K562 (cell line): ENCODE measurements around the gene MRPS31. TPM values are rescaled to one million over a fixed set of nuclear protein-coding genes. Genes with fewer than 3 reads are reported as not detected.

Experiments
- ATAC-seq: fragments of 200-7000 bp; cut with Tn5 transposase; 3 replicates; pipeline ENCODE4 v1.9.1; 2020; ENCODE audit warnings: moderate library complexity
- BruUV-seq: library from RNA; stranded (reverse); fragments of 400-500 nt; replicated peaks from 2 replicates; lab custom pipeline; 2021; lab: Mats Ljungman, UMichigan
- CTCF ChIA-PET: fragments of 300-600 bp; formaldehyde crosslinking; extraction: SDS; loops from one replicate; lab custom pipeline; 2021; ENCODE audit warnings: low intra/inter-chr PET ratio; lab: Yijun Ruan, JAX
- POLR2A ChIA-PET: fragments of 300-600, 350-650 bp; sonication (Branson Sonifier 250); formaldehyde crosslinking; extraction: SDS; loops from one replicate; lab custom pipeline; 2021; ENCODE audit warnings: antibody characterized with exemption, inconsistent platforms; lab: Yijun Ruan, JAX
- DNase-seq, 4 experiments: peaks; one replicate each; pipeline versions ENCODE4 v3.0.0 to v3.0.0-alpha.2; 2011 to 2018; ENCODE audit warnings: low spot score in 3 of 4, mixed read lengths in 3 of 4; ENCODE audit errors: extremely low read depth in 1 of 4
- FAIRE-seq: peaks from 2 replicates; lab custom pipeline; 2011; peaks lifted over from hg19 to GRCh38; lab: Jason Lieb, UNC
- H2AFZ ChIP-seq: 2 replicates; pipeline ENCODE4 v1.6.0; 2011; ENCODE audit warnings: low read depth, low read length, control low read depth, inconsistent platforms
- H3K27ac ChIP-seq: fragments of 200-600 bp; 3 replicates; pipeline ENCODE4 v1.8.0; 2011; ENCODE audit warnings: low read depth, mild to moderate bottlenecking, control low read depth, inconsistent platforms, low read length, moderate library complexity, mixed read lengths; ENCODE audit errors: extremely low read depth
- H3K27me3 ChIP-seq, 2 experiments: fragments of 300-600 bp in 1 of 2; 2 replicates in 1 of 2; 3 replicates in 1 of 2; pipeline versions ENCODE4 v1.6.0 to v1.8.0; 2011; ENCODE audit warnings: inconsistent platforms in 2 of 2, low read length in 2 of 2, mild to moderate bottlenecking in 1 of 2, mixed read lengths in 1 of 2, moderate library complexity in 1 of 2; ENCODE audit not compliant: control insufficient read depth in 2 of 2, insufficient read depth in 2 of 2
- H3K36me3 ChIP-seq: fragments of 300-600 bp; 3 replicates; pipeline ENCODE4 v1.8.0; 2011; ENCODE audit warnings: mild to moderate bottlenecking, low read length, inconsistent platforms; ENCODE audit not compliant: control insufficient read depth, insufficient read depth
- H3K4me1 ChIP-seq, 2 experiments: fragments of 200-600 bp in 1 of 2; replicated peaks in 1 of 2; 2 replicates in 1 of 2; 3 replicates in 1 of 2; pipeline versions ENCODE4 v1.5.1 to v1.8.0; 2011; ENCODE audit warnings: inconsistent platforms in 2 of 2, low read length in 2 of 2, mild to moderate bottlenecking in 1 of 2, mixed read lengths in 1 of 2, moderate library complexity in 1 of 2; ENCODE audit not compliant: control insufficient read depth in 2 of 2, insufficient read depth in 2 of 2
- H3K4me2 ChIP-seq: 2 replicates; pipeline ENCODE4 v1.6.1; 2011; ENCODE audit warnings: low read length, control low read depth, inconsistent platforms, mixed read lengths; ENCODE audit not compliant: insufficient read depth
- H3K4me3 ChIP-seq: fragments of 200-600 bp; sonication (generic), shearing (Covaris generic); 2 replicates; pipeline ENCODE4 v1.5.1; 2016; ENCODE audit warnings: control low read depth, inconsistent platforms
- H3K79me2 ChIP-seq: fragments of 200-600 bp; 3 replicates; pipeline ENCODE4 v1.8.0; 2011; ENCODE audit warnings: low read length, inconsistent platforms; ENCODE audit not compliant: control insufficient read depth, insufficient read depth
- H3K9ac ChIP-seq, 2 experiments: 2 replicates each; pipeline versions ENCODE4 v1.6.0 to v1.6.1; 2011; ENCODE audit warnings: low read depth in 2 of 2, low read length in 2 of 2, control low read depth in 1 of 2, inconsistent platforms in 1 of 2, mild to moderate bottlenecking in 1 of 2, mixed read lengths in 1 of 2; ENCODE audit not compliant: insufficient read depth in 1 of 2
- H3K9me1 ChIP-seq: one replicate; pipeline ENCODE4 v1.6.0; 2011; ENCODE audit warnings: inconsistent platforms, mild to moderate bottlenecking, low read length, moderate library complexity; ENCODE audit not compliant: control insufficient read depth, insufficient read depth
- H3K9me3 ChIP-seq: replicated peaks from 2 replicates; pipeline ENCODE4 v1.5.1; 2011; ENCODE audit warnings: low read depth, low read length, inconsistent platforms; ENCODE audit not compliant: control insufficient read depth, insufficient read depth
- H4K20me1 ChIP-seq: replicated peaks from 2 replicates; pipeline ENCODE4 v1.6.1; 2011; ENCODE audit warnings: low read length, inconsistent platforms, mixed read lengths; ENCODE audit not compliant: control insufficient read depth, insufficient read depth
- ASH1L ChIP-seq: fragments of 450-650 bp; IDR thresholded peaks from 2 replicates; pipeline ENCODE4 v1.6.1; 2018; ENCODE audit warnings: borderline replicate concordance, mild to moderate bottlenecking, low read depth; ENCODE audit not compliant: partially characterized antibody
- CHCHD3 ChIP-seq: fragments of 250-450 bp; sonication (Bioruptor Pico); IDR thresholded peaks from 2 replicates; pipeline ENCODE4 v2.1.2; 2022; ENCODE audit warnings: mild to moderate bottlenecking
- CTBP1 ChIP-seq: fragments of 450-650 bp; IDR thresholded peaks from 2 replicates; pipeline ENCODE4 v1.6.1; 2016; ENCODE audit warnings: borderline replicate concordance
- ESRRA ChIP-seq: fragments of 450-650 bp; IDR thresholded peaks from 2 replicates; pipeline ENCODE4 v1.6.1; 2014; ENCODE audit warnings: low read depth, mild to moderate bottlenecking, moderate library complexity, borderline replicate concordance
- FOXJ2 ChIP-seq: fragments of 200-800 bp; sonication (Bioruptor generic); IDR thresholded peaks from 2 replicates; pipeline ENCODE4 v1.6.1; 2016; ENCODE audit warnings: missing genetic modification characterization, missing compliant biosample characterization
- MCM5 ChIP-seq: fragments of 450-650 bp; IDR thresholded peaks from 2 replicates; pipeline ENCODE4 v1.6.1; 2016; ENCODE audit warnings: low read depth
- NONO ChIP-seq, 2 experiments: fragments of 200-400 bp in 1 of 2; fragments of 450-650 bp in 1 of 2; formaldehyde crosslinking in 1 of 2; IDR thresholded peaks; 2 replicates each; pipeline ENCODE4 v1.6.1; 2017; ENCODE audit warnings: low read depth in 2 of 2, mild to moderate bottlenecking in 2 of 2, moderate library complexity in 2 of 2, low read length in 1 of 2
- NR2F6 ChIP-seq: fragments of 450-650 bp; formaldehyde crosslinking; IDR thresholded peaks from 2 replicates; pipeline ENCODE4 v1.4.0; 2020; ENCODE audit warnings: mild to moderate bottlenecking
- TAF7 ChIP-seq: fragments of 450-650 bp; IDR thresholded peaks from 2 replicates; pipeline ENCODE4 v1.6.1; 2016; ENCODE audit warnings: missing genetic modification characterization, missing compliant biosample characterization
- ZNF165 ChIP-seq: fragments of 250-450 bp; sonication (Bioruptor Pico); IDR thresholded peaks from 2 replicates; pipeline ENCODE4 v1.4.0; 2020; ENCODE audit warnings: borderline replicate concordance
- ZNF174 ChIP-seq: fragments of 250-450 bp; sonication (Bioruptor Pico); IDR thresholded peaks from 2 replicates; pipeline ENCODE4 v1.4.0; 2020; ENCODE audit warnings: mild to moderate bottlenecking
- ZNF75A ChIP-seq: fragments of 450-650 bp; formaldehyde crosslinking; IDR thresholded peaks from 2 replicates; pipeline ENCODE4 v1.4.0; 2020; ENCODE audit warnings: mild to moderate bottlenecking
- WGBS: fragments of 100-300 bp; shearing (Covaris generic); methylation state at CpG from one replicate; pipeline ENCODE4 v1.1.6; 2016; ENCODE audit warnings: low coverage, mixed read lengths; ENCODE audit not compliant: insufficient coverage; ENCODE audit errors: missing lambda C conversion rate; 5-methylcytosine and 5-hydroxymethylcytosine counted together
- in situ Hi-C: fragments of 300-500 bp; cut with MboI; formaldehyde crosslinking; loops from 4 replicates; pipeline ENCODE4 v1.15.0; 2018; ENCODE audit warnings: inconsistent platforms, mixed read lengths
- intact Hi-C: fragments of 100-400 bp; cut with micrococcal nuclease; formaldehyde crosslinking; loops from 2 replicates; pipeline ENCODE4 v1.14.2; 2022
- polyA plus RNA-seq, 8 experiments: library from polyadenylated mRNA; depleted of rRNA in 4 of 8; stranded (reverse) in 5 of 8; unstranded in 3 of 8; fragments of >200 nt; fragmentation: Nextera tagmentation in 2 of 8; fragmentation: Illumina TruSeq in 1 of 8; extraction: Ambion mirVana in 2 of 8; extraction: Trizol in 1 of 8; gene quantifications; 2 replicates each; pipeline versions ENCODE4 v1.2.1 to v1.2.3, GENCODE V29; 2011 to 2014; ENCODE audit warnings: inconsistent platforms in 1 of 8, missing spikeins in 1 of 8
- total RNA-seq, 7 experiments: library from RNA; depleted of rRNA in 6 of 7; stranded (reverse); fragments of >200 nt in 6 of 7; fragmentation: Illumina TruSeq in 2 of 7; extraction: Trizol in 2 of 7; gene quantifications; 2 replicates each; pipeline versions ENCODE4 v1.2.1 to v1.2.3, GENCODE V29; 2011 to 2021; ENCODE audit warnings: low replicate concordance in 1 of 7
- TF ChIP-seq, protein P1 (sequence below), 2 experiments: fragments of 150-350 bp in 1 of 2; IDR thresholded peaks; 2 replicates each; pipeline ENCODE4 v1.6.1; 2012 to 2016; ENCODE audit warnings: low read depth in 2 of 2, low read length in 2 of 2, mild to moderate bottlenecking in 1 of 2, moderate library complexity in 1 of 2
- TF ChIP-seq, protein P2 (sequence below): fragments of 250-450 bp; sonication (Bioruptor Pico); IDR thresholded peaks from 2 replicates; pipeline ENCODE4 v1.9.0; 2021; ENCODE audit warnings: mild to moderate bottlenecking, inconsistent platforms

Gene MRPS31
- total and polyA plus RNA-seq, 9 of the 15 experiments (the other 6 are each of a cell fraction or from before 2014, with no cell fraction given) = 20.3 to 57.8 (median 37.1) TPM

DNA sequence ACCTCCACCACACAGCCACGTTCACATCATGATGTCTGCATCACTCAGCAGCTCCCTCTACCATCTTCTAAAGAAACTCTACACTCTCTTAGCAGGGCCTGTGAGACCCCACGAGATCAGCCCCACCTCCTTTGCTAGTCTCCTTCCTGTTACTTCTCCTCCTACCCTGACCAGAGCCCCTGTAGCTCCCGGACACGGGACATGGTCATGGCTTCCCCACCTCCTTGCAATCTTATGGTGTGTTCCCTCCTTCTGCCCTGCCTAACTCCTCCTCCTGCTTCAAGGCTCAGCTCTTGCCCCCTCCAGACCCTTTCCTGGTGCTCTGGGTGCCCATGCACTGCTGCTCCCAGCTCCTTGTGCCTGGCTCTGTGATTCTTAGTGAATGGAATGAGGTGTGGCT, 8.1 kb upstream of the MRPS31 start:
- BruUV-seq = no TSS peak
- Histone ChIP-seq H3K4me3 (no peak overlapping the region), H4K20me1 (no peaks in the 10 kb centered on the region), H3K4me1 (peaks cover 4 to 8% of the 10 kb centered on the region in 2 experiments; a peak in 3 of 5 replicates), H3K9ac (no peak overlapping the region), H3K4me2 (no peak overlapping the region), H3K9me1 (no peaks in the 10 kb centered on the region), H3K27ac (no peak overlapping the region), H3K27me3 (no peaks in the 10 kb centered on the region), H3K36me3 (no peaks in the 10 kb centered on the region), H3K9me3 (no peaks in the 10 kb centered on the region), H3K79me2 (no peaks in the 10 kb centered on the region), H2AFZ (no peak overlapping the region)
- DNase-seq = no peak
- POLR2A ChIA-PET = no interaction called here
- no peak for FAIRE-seq
- CTCF ChIA-PET = no interaction called here
- 15% methylated on average over 4 of the region's 4 CpGs for WGBS
- TF ChIP-seq ASH1L (no peak), ESRRA (no peak), CTBP1 (no peak), MCM5 (no peak), CHCHD3 (no peak), NONO (IDR thresholded peaks at IDR 0.05; ENCODE audit: low read depth in 2 of 2, low read length in 1 of 2) (no peak), ZNF174 (CRISPR knock-in tag) (no peak), FOXJ2 (tag) (no peak), ZNF165 (CRISPR knock-in tag) (no peak), ZNF75A (CRISPR knock-in tag) (no peak), TAF7 (tag) (no peak), NR2F6 (no peak)
- TF ChIP-seq, protein P1, sequence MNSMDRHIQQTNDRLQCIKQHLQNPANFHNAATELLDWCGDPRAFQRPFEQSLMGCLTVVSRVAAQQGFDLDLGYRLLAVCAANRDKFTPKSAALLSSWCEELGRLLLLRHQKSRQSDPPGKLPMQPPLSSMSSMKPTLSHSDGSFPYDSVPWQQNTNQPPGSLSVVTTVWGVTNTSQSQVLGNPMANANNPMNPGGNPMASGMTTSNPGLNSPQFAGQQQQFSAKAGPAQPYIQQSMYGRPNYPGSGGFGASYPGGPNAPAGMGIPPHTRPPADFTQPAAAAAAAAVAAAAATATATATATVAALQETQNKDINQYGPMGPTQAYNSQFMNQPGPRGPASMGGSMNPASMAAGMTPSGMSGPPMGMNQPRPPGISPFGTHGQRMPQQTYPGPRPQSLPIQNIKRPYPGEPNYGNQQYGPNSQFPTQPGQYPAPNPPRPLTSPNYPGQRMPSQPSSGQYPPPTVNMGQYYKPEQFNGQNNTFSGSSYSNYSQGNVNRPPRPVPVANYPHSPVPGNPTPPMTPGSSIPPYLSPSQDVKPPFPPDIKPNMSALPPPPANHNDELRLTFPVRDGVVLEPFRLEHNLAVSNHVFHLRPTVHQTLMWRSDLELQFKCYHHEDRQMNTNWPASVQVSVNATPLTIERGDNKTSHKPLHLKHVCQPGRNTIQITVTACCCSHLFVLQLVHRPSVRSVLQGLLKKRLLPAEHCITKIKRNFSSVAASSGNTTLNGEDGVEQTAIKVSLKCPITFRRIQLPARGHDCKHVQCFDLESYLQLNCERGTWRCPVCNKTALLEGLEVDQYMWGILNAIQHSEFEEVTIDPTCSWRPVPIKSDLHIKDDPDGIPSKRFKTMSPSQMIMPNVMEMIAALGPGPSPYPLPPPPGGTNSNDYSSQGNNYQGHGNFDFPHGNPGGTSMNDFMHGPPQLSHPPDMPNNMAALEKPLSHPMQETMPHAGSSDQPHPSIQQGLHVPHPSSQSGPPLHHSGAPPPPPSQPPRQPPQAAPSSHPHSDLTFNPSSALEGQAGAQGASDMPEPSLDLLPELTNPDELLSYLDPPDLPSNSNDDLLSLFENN (IDR thresholded peaks at IDR 0.05; ENCODE audit: low read depth in 2 of 2, low read length in 2 of 2) = no peak
- TF ChIP-seq, protein P2, sequence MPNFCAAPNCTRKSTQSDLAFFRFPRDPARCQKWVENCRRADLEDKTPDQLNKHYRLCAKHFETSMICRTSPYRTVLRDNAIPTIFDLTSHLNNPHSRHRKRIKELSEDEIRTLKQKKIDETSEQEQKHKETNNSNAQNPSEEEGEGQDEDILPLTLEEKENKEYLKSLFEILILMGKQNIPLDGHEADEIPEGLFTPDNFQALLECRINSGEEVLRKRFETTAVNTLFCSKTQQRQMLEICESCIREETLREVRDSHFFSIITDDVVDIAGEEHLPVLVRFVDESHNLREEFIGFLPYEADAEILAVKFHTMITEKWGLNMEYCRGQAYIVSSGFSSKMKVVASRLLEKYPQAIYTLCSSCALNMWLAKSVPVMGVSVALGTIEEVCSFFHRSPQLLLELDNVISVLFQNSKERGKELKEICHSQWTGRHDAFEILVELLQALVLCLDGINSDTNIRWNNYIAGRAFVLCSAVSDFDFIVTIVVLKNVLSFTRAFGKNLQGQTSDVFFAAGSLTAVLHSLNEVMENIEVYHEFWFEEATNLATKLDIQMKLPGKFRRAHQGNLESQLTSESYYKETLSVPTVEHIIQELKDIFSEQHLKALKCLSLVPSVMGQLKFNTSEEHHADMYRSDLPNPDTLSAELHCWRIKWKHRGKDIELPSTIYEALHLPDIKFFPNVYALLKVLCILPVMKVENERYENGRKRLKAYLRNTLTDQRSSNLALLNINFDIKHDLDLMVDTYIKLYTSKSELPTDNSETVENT (CRISPR knock-in tag) = no peak
- intact Hi-C loops = loop anchor here (5.0 kb wide), 2 partner anchors 82 to 112 kb away; partner anchors contain the start of gene FOXO1
- in situ Hi-C loops = loop anchor here (25.0 kb wide), 1 partner anchor 283 kb away; the partner anchor contains the start of gene WBP4
- ATAC-seq = no peak
